Transverse colon (tissue), 4 donors: ENCODE data around the gene CNTNAP2. TPM values are rescaled to one million over a fixed set of nuclear protein-coding genes. Genes with fewer than 3 reads are reported as not detected.

Source experiments
- DNase-seq: peaks from one replicate; pipeline ENCODE4 v3.0.0-alpha.2; 2019
- H3K27ac ChIP-seq, 4 donors: fragments of 200-600 bp; sonication (generic); 2 replicates each; pipeline ENCODE4 v1.5.1; 2016 to 2018; ENCODE audit warnings: inconsistent platforms in 4 of 4
- H3K27me3 ChIP-seq: fragments of 200-600 bp; sonication (generic); 2 replicates; pipeline ENCODE4 v1.5.1; 2017; ENCODE audit warnings: inconsistent platforms
- H3K36me3 ChIP-seq, 4 donors: fragments of 200-600 bp; sonication (generic); 2 replicates each; pipeline ENCODE4 v1.5.1; 2017 to 2019; ENCODE audit warnings: inconsistent platforms in 4 of 4
- H3K4me1 ChIP-seq, 4 donors: fragments of 200-600 bp; sonication (generic); 2 replicates each; pipeline ENCODE4 v1.5.1; 2017 to 2020; ENCODE audit warnings: inconsistent platforms in 4 of 4
- H3K4me3 ChIP-seq, 4 donors: fragments of 200-600 bp; sonication (generic); 1 replicate in 1 of 4; 2 replicates in 3 of 4; pipeline versions ENCODE4 v1.5.1 to v1.6.1; 2017 to 2019; ENCODE audit warnings: inconsistent platforms in 4 of 4
- H3K9me3 ChIP-seq, 2 donors: fragments of 200-600 bp; sonication (generic); 2 replicates each; pipeline ENCODE4 v1.5.1; 2017 to 2019; ENCODE audit warnings: inconsistent platforms in 2 of 2
- CTCF ChIP-seq, 5 experiments: fragments of 200-600 bp in 3 of 5; fragments of 450-650 bp in 2 of 5; sonication (generic) in 3 of 5; IDR thresholded peaks; 1 replicate in 2 of 5; 2 replicates in 3 of 5; pipeline ENCODE4 v1.5.1; 2016 to 2017; ENCODE audit warnings: antibody characterized with exemption in 5 of 5, inconsistent platforms in 3 of 5, mild to moderate bottlenecking in 2 of 5, moderate library complexity in 1 of 5
- EP300 ChIP-seq: sonication (generic); formaldehyde crosslinking; IDR thresholded peaks from one replicate; pipeline ENCODE4 v1.6.1; 2017; ENCODE audit warnings: antibody characterized with exemption, low read depth
- POLR2A ChIP-seq: fragments of 450-650 bp; IDR thresholded peaks from one replicate; pipeline ENCODE4 v1.6.1; 2016; ENCODE audit warnings: antibody characterized with exemption, mild to moderate bottlenecking, moderate library complexity
- POLR2AphosphoS5 ChIP-seq, 3 donors: sonication (generic); formaldehyde crosslinking; IDR thresholded peaks; one replicate each; pipeline ENCODE4 v1.6.1; 2016; ENCODE audit warnings: antibody characterized with exemption in 3 of 3
- WGBS, 2 donors: methylation state at CpG; one replicate each; pipeline ENCODE4 v1.1.5; 2018; ENCODE audit warnings: low coverage in 1 of 2; 5-methylcytosine and 5-hydroxymethylcytosine counted together
- in situ Hi-C, 4 donors: fragments of 200-750 bp; cut with MboI; loops; one replicate each; pipeline versions ENCODE4 v1.15.0 to v1.15.1; 2017; ENCODE audit warnings: low sequenced_read_pairs in 3 of 4, low pct_ligation_motif_present in 1 of 4, low pct_unique_long_range_greater_than_20kb in 1 of 4
- intact Hi-C: fragments of 100-400 bp; cut with DNase I; formaldehyde crosslinking; loops from one replicate; pipeline ENCODE4 v1.15.1; 2023; ENCODE audit warnings: low total_unique reads
- total RNA-seq, 4 donors: library from RNA; depleted of rRNA; stranded (reverse); fragments of >200 nt; gene quantifications; one replicate each; pipeline ENCODE4 v1.1.0, GENCODE V29; 2016

The CNTNAP2 gene
- total RNA-seq, 4 donors from 2014 or later = 0.60 to 2.9 (median 2.4) TPM

- H3K4me3 ChIP-seq = no peak overlapping the region
- H3K4me1 ChIP-seq = no peaks in the 10 kb centered on the region
- no peak for TF ChIP-seq CTCF (IDR thresholded peaks at IDR 0.05)
- TF ChIP-seq EP300 = no peak
- no peak overlapping the region for H3K27ac ChIP-seq
- intact Hi-C loops = no loop called here
- WGBS, 2 donors = 89% methylated on average over 2 of the region's 2 CpGs
- DNase-seq = no peak
- no peaks in the 10 kb centered on the region for H3K9me3 ChIP-seq
- in situ Hi-C loops = no loop called here
- no peaks in the 10 kb centered on the region for H3K36me3 ChIP-seq
- no peaks in the 10 kb centered on the region for H3K27me3 ChIP-seq
Observed at GRCh38 chr7:148175512-148175911, 2058.9 kb downstream of the CNTNAP2 start.

DNA sequence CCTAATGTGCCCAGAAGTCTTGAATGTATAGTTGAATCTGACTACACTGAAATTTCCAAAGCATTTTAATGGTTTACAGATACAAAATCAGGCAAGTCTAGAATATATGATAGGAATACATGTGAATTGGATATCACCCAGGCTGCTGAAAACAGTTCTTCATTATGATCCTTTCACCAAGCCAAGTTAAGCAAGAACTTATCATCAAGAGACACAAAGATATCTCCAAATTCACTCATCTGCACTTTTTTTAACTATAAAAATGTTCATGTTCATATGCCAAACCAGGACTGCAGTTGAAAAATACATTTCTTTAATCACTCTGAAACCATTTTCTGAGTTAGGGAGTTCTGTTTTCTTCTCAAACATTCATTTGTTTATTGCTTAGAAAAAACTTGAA is 2061.4 kb downstream of the CNTNAP2 start:
- in situ Hi-C loops (no loop called here), intact Hi-C loops (no loop called here)
- TF ChIP-seq EP300 (no peak), CTCF (IDR thresholded peaks at IDR 0.05) (no peak), POLR2A (no peak), POLR2AphosphoS5 (IDR thresholded peaks at IDR 0.05) (no peak)
- H3K27ac ChIP-seq = no peak overlapping the region
- DNase-seq = no peak
- no peaks in the 10 kb centered on the region for H3K4me1 ChIP-seq
- H3K27me3 ChIP-seq = no peaks in the 10 kb centered on the region
- no peak overlapping the region for H3K4me3 ChIP-seq
- no peaks in the 10 kb centered on the region for H3K36me3 ChIP-seq
- H3K9me3 ChIP-seq = no peaks in the 10 kb centered on the region

DNA sequence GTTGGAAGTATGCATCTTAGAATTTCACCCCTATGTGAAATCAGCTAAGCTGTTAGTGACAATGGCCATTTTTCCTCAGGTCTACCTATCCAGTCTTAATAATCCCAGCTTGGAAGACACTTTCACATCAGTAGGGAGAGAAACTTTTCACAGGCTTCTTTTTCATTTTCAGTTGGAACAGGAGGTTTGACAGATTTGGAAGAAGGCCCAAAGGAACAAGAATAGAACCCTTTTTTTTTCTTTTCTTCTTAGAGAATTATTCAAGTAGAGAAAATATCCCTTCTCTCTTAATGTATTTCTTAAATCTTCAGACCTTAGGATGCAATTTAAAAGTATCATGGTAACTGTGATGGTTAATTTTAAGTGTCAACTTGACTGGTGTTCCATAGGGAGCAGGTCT is 2063.5 kb downstream of the CNTNAP2 start:
- no peaks in the 10 kb centered on the region for H3K36me3 ChIP-seq
- H3K27me3 ChIP-seq = no peaks in the 10 kb centered on the region
- H3K9me3 ChIP-seq = no peaks in the 10 kb centered on the region
- H3K4me3 ChIP-seq = no peak overlapping the region
- H3K27ac ChIP-seq = no peak overlapping the region
- in situ Hi-C loops = no loop called here
- TF ChIP-seq POLR2AphosphoS5 (IDR thresholded peaks at IDR 0.05) = no peak
- TF ChIP-seq CTCF (IDR thresholded peaks at IDR 0.05) = no peak
- TF ChIP-seq POLR2A = no peak
- TF ChIP-seq EP300 = no peak
- no peaks in the 10 kb centered on the region for H3K4me1 ChIP-seq
- intact Hi-C loops = loop anchor here (10.0 kb wide), 1 partner anchor 55 kb away; no protein-coding TSS in a partner anchor
- no peak for DNase-seq

DNA sequence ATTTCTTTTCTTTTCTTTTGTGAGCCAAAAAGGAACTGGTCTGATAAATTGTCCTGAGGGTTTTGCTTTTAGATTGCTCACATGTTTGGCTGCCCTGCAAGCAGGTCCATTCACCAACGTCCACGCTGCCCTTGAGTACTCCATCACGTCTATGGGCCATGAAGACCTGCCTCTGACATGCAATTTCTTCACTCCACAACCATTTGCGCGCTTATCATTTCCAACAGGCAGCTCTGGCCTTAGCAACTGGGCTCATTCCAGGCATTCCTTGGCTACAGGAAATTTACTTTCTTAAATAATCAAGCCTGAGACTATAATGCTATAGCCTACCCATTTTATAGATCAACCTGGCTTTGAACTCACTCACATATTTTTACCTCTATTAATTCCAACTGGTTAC is 2065.7 kb downstream of the CNTNAP2 start:
- Histone ChIP-seq H3K4me3 (no peak overlapping the region), H3K4me1 (no peaks in the 10 kb centered on the region), H3K9me3 (no peaks in the 10 kb centered on the region), H3K27ac (no peak overlapping the region), H3K27me3 (no peaks in the 10 kb centered on the region), H3K36me3 (no peaks in the 10 kb centered on the region)
- in situ Hi-C loops (no loop called here), intact Hi-C loops (loop anchor here (10.0 kb wide), 1 partner anchor 57 kb away; no protein-coding TSS in a partner anchor)
- WGBS, 2 donors = 90 to 91% methylated on average over 2 to 5 of the region's 5 CpGs
- no peak for DNase-seq
- no peak for TF ChIP-seq EP300
- no peak for TF ChIP-seq POLR2A
- TF ChIP-seq POLR2AphosphoS5 (IDR thresholded peaks at IDR 0.05) = no peak
- TF ChIP-seq CTCF (IDR thresholded peaks at IDR 0.05) = no peak
